ENCODE results near the gene JUNB.

JUNB gene

GRCh38 chr19:12840091-12841079 lies 49.1 kb downstream of the JUNB start (continued):
- TF ChIP-seq TSHZ1 (tag by site-specific recombination; IDR thresholded peaks at IDR 0.05; ENCODE audit: borderline replicate concordance) (no peak), ZNF221 (tag by site-specific recombination; IDR thresholded peaks at IDR 0.05; ENCODE audit: borderline replicate concordance) (no peak), PATZ1 (tag by site-specific recombination; IDR thresholded peaks at IDR 0.05) (0 out of 2 replicates have a peak, but pooled peaks have one; percentile 36), ZNF184 (tag by site-specific recombination; IDR thresholded peaks at IDR 0.05) (no peak), ZSCAN30 (tag by site-specific recombination; IDR thresholded peaks at IDR 0.05) (no peak), ZNF341 (tag by site-specific recombination; IDR thresholded peaks at IDR 0.05; ENCODE audit: low read depth) (no peak), KLF16 (tag by site-specific recombination; IDR thresholded peaks at IDR 0.05) (0 out of 2 replicates have a peak, but pooled peaks have one; percentile 21), ZNF610 (tag by site-specific recombination; IDR thresholded peaks at IDR 0.05; ENCODE audit: borderline replicate concordance) (no peak), ZNF146 (tag by site-specific recombination; IDR thresholded peaks at IDR 0.05) (no peak), KLF10 (tag by site-specific recombination; IDR thresholded peaks at IDR 0.05) (no peak), ZNF518A (tag by site-specific recombination; conservative IDR thresholded peaks at IDR 0.05; ENCODE audit: low read depth) (no peak), PBX3 (CRISPR knock-in tag; IDR thresholded peaks at IDR 0.05) (no peak), ZNF350 (tag by site-specific recombination; IDR thresholded peaks at IDR 0.05) (no peak), ZNF239 (tag by site-specific recombination; IDR thresholded peaks at IDR 0.05) (no peak), ZNF133 (tag by site-specific recombination; IDR thresholded peaks at IDR 0.05) (no peak), ZNF704 (tag by site-specific recombination; IDR thresholded peaks at IDR 0.05) (no peak), SP2 (tag by site-specific recombination; IDR thresholded peaks at IDR 0.05) (peak; percentile 88), KLF8 (tag by site-specific recombination; IDR thresholded peaks at IDR 0.05) (peak; percentile 74), PRDM10 (tag by site-specific recombination; IDR thresholded peaks at IDR 0.05) (peak; percentile 19; the same call in 1 of the 2 replicates)

All from HEK293 (cell line).